Measurements from ENCODE around the gene ANKUB1. TPM values are rescaled to one million over a fixed set of nuclear protein-coding genes. Genes with fewer than 3 reads are reported as not detected.

Gene ANKUB1
- total RNA-seq, 1 experiment from 2014 or later: not detected

DNA sequence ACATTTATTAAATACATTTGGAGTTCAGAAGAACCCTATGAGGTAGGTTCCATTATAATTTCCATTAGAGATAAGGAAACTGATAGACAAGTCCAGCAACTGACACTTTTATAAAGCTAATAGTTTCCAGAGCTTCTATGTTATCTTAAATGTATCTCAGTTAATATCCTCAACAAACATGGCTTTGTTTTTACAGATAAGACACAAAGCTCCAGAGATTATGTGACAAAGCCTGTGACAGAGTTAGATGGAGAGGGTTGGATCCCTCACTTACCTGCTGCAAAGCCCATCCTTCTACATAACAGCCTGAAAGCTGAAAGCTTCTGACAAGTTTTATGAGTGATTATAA is 39.6 kb downstream of the ANKUB1 start:
- Mint-ChIP-seq H3K27ac (no peak overlapping the region), H3K9me3 (no peaks in the 10 kb centered on the region), H3K36me3 (peaks cover 25% of the 10 kb centered on the region), H3K4me1 (0 out of 2 replicates have a peak, but pooled peaks cover 4% of the 10 kb centered on the region), H3K27me3 (ENCODE audit: low read depth) (peaks cover 3% of the 10 kb centered on the region; the same call in 1 of the 2 replicates), H3K4me3 (peak overlapping the region; percentile 97)
- no peak for DNase-seq (ENCODE audit: low spot score)
- TF ChIP-seq, protein P1, sequence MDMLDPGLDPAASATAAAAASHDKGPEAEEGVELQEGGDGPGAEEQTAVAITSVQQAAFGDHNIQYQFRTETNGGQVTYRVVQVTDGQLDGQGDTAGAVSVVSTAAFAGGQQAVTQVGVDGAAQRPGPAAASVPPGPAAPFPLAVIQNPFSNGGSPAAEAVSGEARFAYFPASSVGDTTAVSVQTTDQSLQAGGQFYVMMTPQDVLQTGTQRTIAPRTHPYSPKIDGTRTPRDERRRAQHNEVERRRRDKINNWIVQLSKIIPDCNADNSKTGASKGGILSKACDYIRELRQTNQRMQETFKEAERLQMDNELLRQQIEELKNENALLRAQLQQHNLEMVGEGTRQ (CRISPR knock-in tag; IDR thresholded peaks at IDR 0.05): no peak
- TF ChIP-seq ESRRA (CRISPR knock-in tag; IDR thresholded peaks at IDR 0.05; ENCODE audit: borderline replicate concordance) (no peak), NR2C2 (CRISPR knock-in tag; IDR thresholded peaks at IDR 0.05) (no peak)
- TF ChIP-seq, protein P2, sequence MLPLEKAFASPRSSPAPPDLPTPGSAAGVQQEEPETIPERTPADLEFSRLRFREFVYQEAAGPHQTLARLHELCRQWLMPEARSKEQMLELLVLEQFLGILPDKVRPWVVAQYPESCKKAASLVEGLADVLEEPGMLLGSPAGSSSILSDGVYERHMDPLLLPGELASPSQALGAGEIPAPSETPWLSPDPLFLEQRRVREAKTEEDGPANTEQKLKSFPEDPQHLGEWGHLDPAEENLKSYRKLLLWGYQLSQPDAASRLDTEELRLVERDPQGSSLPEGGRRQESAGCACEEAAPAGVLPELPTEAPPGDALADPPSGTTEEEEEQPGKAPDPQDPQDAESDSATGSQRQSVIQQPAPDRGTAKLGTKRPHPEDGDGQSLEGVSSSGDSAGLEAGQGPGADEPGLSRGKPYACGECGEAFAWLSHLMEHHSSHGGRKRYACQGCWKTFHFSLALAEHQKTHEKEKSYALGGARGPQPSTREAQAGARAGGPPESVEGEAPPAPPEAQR (CRISPR knock-in tag; IDR thresholded peaks at IDR 0.05): no peak
- no peak for ATAC-seq
- POLR2A ChIA-PET: interaction anchor here (1.8 kb wide), 1 partner anchor 95 kb away, joined by 8 read pairs; the partner anchor contains the start of gene WWTR1
- CTCF ChIA-PET: interaction anchor here (0.8 to 2.2 kb wide), 11 partner anchors 13 to 225 kb away, joined by 3 to 21 read pairs (median 5); no protein-coding TSS in a partner anchor

DNA sequence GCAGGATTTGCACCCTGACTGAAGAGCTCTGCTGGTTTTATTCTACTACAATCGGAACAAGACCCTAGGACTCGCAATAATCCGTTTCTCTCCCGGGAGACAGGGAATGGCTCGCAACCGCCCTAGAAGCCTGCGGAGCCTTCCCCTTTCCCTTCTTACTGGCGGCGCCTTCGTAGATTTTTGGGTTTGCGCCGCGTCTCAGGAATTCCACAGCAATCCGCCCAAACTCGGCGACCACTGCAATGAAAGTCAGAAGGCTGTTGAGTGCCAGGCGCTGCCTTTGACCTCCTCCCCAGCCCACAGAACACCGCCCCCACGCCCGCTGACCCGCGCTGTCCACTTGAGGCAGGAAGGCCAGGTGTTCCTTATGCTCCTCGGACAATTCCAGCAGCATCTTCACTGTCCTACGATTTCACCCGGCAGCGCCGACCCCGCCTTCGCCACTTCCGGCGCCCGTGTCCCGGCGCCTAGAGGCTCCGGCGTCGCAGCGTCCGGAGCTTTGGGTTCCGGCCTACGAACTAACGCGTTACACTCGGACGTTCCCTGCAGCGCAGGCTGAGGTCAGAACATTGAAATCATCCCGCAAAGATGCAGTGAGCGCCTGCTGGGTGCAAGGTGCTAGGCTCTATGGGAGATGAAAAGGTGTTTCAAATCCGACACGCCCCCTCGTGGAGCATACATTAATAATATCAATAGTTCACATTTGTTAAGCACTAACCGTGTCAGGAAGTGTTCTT is 40.1 kb downstream of the ANKUB1 start, which contains the start of gene COMMD2:
TSS of gene COMMD2 (minus strand) at position 439 of the 737 bp plus-strand sequence. CDS start at position 394, 45 bp downstream.
- DNase-seq (ENCODE audit: low spot score): peak; percentile 72
- peaks cover 3% of the 10 kb centered on the region; the same call in 1 of the 2 replicates for H3K27me3 Mint-ChIP-seq (ENCODE audit: low read depth)
- 0 out of 2 replicates have a peak, but pooled peaks have one; percentile 47 for TF ChIP-seq ESRRA (CRISPR knock-in tag; IDR thresholded peaks at IDR 0.05; ENCODE audit: borderline replicate concordance)
- no peak for TF ChIP-seq GTF2I (CRISPR knock-in tag; conservative IDR thresholded peaks at IDR 0.05)
- TF ChIP-seq, protein P3, sequence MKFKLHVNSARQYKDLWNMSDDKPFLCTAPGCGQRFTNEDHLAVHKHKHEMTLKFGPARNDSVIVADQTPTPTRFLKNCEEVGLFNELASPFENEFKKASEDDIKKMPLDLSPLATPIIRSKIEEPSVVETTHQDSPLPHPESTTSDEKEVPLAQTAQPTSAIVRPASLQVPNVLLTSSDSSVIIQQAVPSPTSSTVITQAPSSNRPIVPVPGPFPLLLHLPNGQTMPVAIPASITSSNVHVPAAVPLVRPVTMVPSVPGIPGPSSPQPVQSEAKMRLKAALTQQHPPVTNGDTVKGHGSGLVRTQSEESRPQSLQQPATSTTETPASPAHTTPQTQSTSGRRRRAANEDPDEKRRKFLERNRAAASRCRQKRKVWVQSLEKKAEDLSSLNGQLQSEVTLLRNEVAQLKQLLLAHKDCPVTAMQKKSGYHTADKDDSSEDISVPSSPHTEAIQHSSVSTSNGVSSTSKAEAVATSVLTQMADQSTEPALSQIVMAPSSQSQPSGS (CRISPR knock-in tag; IDR thresholded peaks at IDR 0.05; ENCODE audit: borderline replicate concordance, low read depth): no peak
- TF ChIP-seq ZNF423 (CRISPR knock-in tag; IDR thresholded peaks at IDR 0.05): peak; percentile 83
- TF ChIP-seq EMX1 (CRISPR knock-in tag; IDR thresholded peaks at IDR 0.05): no peak
- TF ChIP-seq ZNF263 (CRISPR knock-in tag; IDR thresholded peaks at IDR 0.05; ENCODE audit: low read depth): no peak
- TF ChIP-seq ELF4 (CRISPR knock-in tag; IDR thresholded peaks at IDR 0.05; ENCODE audit: low read depth): no peak
- TF ChIP-seq, protein P2 (CRISPR knock-in tag; IDR thresholded peaks at IDR 0.05): no peak
- TF ChIP-seq, protein P4, sequence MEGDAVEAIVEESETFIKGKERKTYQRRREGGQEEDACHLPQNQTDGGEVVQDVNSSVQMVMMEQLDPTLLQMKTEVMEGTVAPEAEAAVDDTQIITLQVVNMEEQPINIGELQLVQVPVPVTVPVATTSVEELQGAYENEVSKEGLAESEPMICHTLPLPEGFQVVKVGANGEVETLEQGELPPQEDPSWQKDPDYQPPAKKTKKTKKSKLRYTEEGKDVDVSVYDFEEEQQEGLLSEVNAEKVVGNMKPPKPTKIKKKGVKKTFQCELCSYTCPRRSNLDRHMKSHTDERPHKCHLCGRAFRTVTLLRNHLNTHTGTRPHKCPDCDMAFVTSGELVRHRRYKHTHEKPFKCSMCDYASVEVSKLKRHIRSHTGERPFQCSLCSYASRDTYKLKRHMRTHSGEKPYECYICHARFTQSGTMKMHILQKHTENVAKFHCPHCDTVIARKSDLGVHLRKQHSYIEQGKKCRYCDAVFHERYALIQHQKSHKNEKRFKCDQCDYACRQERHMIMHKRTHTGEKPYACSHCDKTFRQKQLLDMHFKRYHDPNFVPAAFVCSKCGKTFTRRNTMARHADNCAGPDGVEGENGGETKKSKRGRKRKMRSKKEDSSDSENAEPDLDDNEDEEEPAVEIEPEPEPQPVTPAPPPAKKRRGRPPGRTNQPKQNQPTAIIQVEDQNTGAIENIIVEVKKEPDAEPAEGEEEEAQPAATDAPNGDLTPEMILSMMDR (IDR thresholded peaks at IDR 0.05): no peak
- peak; percentile 57; the same call in 1 of the 2 replicates for TF ChIP-seq ATF1 (CRISPR knock-in tag; IDR thresholded peaks at IDR 0.05)
- TF ChIP-seq, protein P5, sequence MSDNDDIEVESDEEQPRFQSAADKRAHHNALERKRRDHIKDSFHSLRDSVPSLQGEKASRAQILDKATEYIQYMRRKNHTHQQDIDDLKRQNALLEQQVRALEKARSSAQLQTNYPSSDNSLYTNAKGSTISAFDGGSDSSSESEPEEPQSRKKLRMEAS (CRISPR knock-in tag; IDR thresholded peaks at IDR 0.05): 0 out of 2 replicates have a peak, but pooled peaks have one; percentile 46
- peak; percentile 55; the same call in 1 of the 2 replicates for TF ChIP-seq TEAD4 (CRISPR knock-in tag; IDR thresholded peaks at IDR 0.05)
- TF ChIP-seq JAZF1 (CRISPR knock-in tag; IDR thresholded peaks at IDR 0.05): no peak
- TF ChIP-seq CBFB (CRISPR knock-in tag; IDR thresholded peaks at IDR 0.05; ENCODE audit: low read depth): no peak; the same call in 1 of the 2 replicates
- no peak for TF ChIP-seq HMGA2 (CRISPR knock-in tag; IDR thresholded peaks at IDR 0.05)
- TF ChIP-seq, protein P6, sequence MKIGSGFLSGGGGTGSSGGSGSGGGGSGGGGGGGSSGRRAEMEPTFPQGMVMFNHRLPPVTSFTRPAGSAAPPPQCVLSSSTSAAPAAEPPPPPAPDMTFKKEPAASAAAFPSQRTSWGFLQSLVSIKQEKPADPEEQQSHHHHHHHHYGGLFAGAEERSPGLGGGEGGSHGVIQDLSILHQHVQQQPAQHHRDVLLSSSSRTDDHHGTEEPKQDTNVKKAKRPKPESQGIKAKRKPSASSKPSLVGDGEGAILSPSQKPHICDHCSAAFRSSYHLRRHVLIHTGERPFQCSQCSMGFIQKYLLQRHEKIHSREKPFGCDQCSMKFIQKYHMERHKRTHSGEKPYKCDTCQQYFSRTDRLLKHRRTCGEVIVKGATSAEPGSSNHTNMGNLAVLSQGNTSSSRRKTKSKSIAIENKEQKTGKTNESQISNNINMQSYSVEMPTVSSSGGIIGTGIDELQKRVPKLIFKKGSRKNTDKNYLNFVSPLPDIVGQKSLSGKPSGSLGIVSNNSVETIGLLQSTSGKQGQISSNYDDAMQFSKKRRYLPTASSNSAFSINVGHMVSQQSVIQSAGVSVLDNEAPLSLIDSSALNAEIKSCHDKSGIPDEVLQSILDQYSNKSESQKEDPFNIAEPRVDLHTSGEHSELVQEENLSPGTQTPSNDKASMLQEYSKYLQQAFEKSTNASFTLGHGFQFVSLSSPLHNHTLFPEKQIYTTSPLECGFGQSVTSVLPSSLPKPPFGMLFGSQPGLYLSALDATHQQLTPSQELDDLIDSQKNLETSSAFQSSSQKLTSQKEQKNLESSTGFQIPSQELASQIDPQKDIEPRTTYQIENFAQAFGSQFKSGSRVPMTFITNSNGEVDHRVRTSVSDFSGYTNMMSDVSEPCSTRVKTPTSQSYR (CRISPR knock-in tag; IDR thresholded peaks at IDR 0.05): 0 out of 2 replicates have a peak, but pooled peaks have one; percentile 57

More for the DNA sequence above, 40.1 kb downstream of the ANKUB1 start, which contains the start of gene COMMD2:
- Mint-ChIP-seq H3K9me3 (no peaks in the 10 kb centered on the region), H3K4me3 (peak within 1 kb of the TSS; percentile 97), H3K27ac (peak within 1 kb of the TSS; percentile 93), H3K4me1 (0 out of 2 replicates have a peak, but pooled peaks cover 4% of the 10 kb centered on the region), H3K36me3 (peaks cover 28% of the 10 kb centered on the region)
- peak; percentile 99 for ATAC-seq
- ChIA-PET CTCF (interaction anchor here (0.6 to 2.2 kb wide), 16 partner anchors 13 to 250 kb away, joined by 3 to 21 read pairs (median 4); partner anchors contain the start of gene WWTR1), POLR2A (interaction anchor here (0.7 to 1.8 kb wide), 2 partner anchors 24 to 94 kb away, joined by 3 to 8 read pairs; partner anchors contain the start of gene WWTR1)

Measured in WTC11 (cell line).